ENCODE measurements around the gene SPRY4. TPM values are rescaled to one million over a fixed set of nuclear protein-coding genes. Genes with fewer than 3 reads are reported as not detected.

Gene SPRY4
- total RNA-seq, 1 donor from 2014 or later: 23.4 TPM

GRCh38 chr5:142314109-142314508, 10.7 kb downstream of the SPRY4 start:
- Mint-ChIP-seq H3K27ac (ENCODE audit: unreplicated experiment) (no peak overlapping the region), H3K4me3 (ENCODE audit: unreplicated experiment) (no peak overlapping the region), H3K36me3 (ENCODE audit: low read depth, unreplicated experiment) (peaks cover 23% of the 10 kb centered on the region), H3K9me3 (ENCODE audit: unreplicated experiment) (no peaks in the 10 kb centered on the region), H3K4me1 (ENCODE audit: low read depth, unreplicated experiment) (peaks cover 18% of the 10 kb centered on the region), H3K27me3 (ENCODE audit: low read depth, unreplicated experiment) (no peaks in the 10 kb centered on the region)
- FAIRE-seq: no peak
- no peaks in the 10 kb centered on the region for H3K9me3 ChIP-seq (ENCODE audit: insufficient read depth, low read depth, low read length)
- no peak overlapping the region for H3K4me3 ChIP-seq (ENCODE audit: insufficient read depth, low read depth, low read length)
- H2AFZ ChIP-seq (ENCODE audit: low read depth, low read length): no peak overlapping the region
- peaks cover 100% of the 10 kb centered on the region for H3K79me2 ChIP-seq (ENCODE audit: insufficient read depth, low read length)
- peaks cover 58% of the 10 kb centered on the region for H3K36me3 ChIP-seq (ENCODE audit: insufficient read depth, low read length)
- no peak overlapping the region for H3K27ac ChIP-seq (ENCODE audit: low read depth, low read length)
- H3K4me2 ChIP-seq (ENCODE audit: low read length): no peak overlapping the region
- H4K20me1 ChIP-seq (ENCODE audit: insufficient read depth, low read length): peaks cover 98% of the 10 kb centered on the region
- DNase-seq (ENCODE audit: low read depth): no peak
- H3K4me1 ChIP-seq (ENCODE audit: insufficient read depth, low read length): peaks cover 38% of the 10 kb centered on the region
- H3K27me3 ChIP-seq (ENCODE audit: insufficient read depth, low read length): no peaks in the 10 kb centered on the region
- no peak for TF ChIP-seq EZH2 (IDR thresholded peaks at IDR 0.05; ENCODE audit: insufficient read depth, low read length)
- H3K9ac ChIP-seq (ENCODE audit: low read length): no peak overlapping the region

GRCh38 chr5:142313682-142314081, 11.1 kb downstream of the SPRY4 start:
- Histone ChIP-seq H3K4me3 (ENCODE audit: insufficient read depth, low read depth, low read length) (no peak overlapping the region), H3K4me1 (ENCODE audit: insufficient read depth, low read length) (peaks cover 34% of the 10 kb centered on the region), H3K4me2 (ENCODE audit: low read length) (no peak overlapping the region), H3K9ac (ENCODE audit: low read length) (no peak overlapping the region), H3K9me3 (ENCODE audit: insufficient read depth, low read depth, low read length) (no peaks in the 10 kb centered on the region), H3K36me3 (ENCODE audit: insufficient read depth, low read length) (peaks cover 54% of the 10 kb centered on the region), H4K20me1 (ENCODE audit: insufficient read depth, low read length) (peaks cover 93% of the 10 kb centered on the region), H3K27me3 (ENCODE audit: insufficient read depth, low read length) (no peaks in the 10 kb centered on the region), H3K79me2 (ENCODE audit: insufficient read depth, low read length) (peaks cover 99% of the 10 kb centered on the region), H2AFZ (ENCODE audit: low read depth, low read length) (no peak overlapping the region), H3K27ac (ENCODE audit: low read depth, low read length) (no peak overlapping the region)
- H3K4me3 Mint-ChIP-seq (ENCODE audit: unreplicated experiment): no peak overlapping the region
- peaks cover 14% of the 10 kb centered on the region for H3K4me1 Mint-ChIP-seq (ENCODE audit: low read depth, unreplicated experiment)
- H3K27ac Mint-ChIP-seq (ENCODE audit: unreplicated experiment): no peak overlapping the region
- no peak for DNase-seq (ENCODE audit: low read depth)
- no peaks in the 10 kb centered on the region for H3K9me3 Mint-ChIP-seq (ENCODE audit: unreplicated experiment)
- FAIRE-seq: no peak
- TF ChIP-seq EZH2 (IDR thresholded peaks at IDR 0.05; ENCODE audit: insufficient read depth, low read length) (no peak), CTCF (IDR thresholded peaks at IDR 0.05; ENCODE audit: insufficient read depth, low read depth, low read length) (no peak)
- peaks cover 23% of the 10 kb centered on the region for H3K36me3 Mint-ChIP-seq (ENCODE audit: low read depth, unreplicated experiment)
- H3K27me3 Mint-ChIP-seq (ENCODE audit: low read depth, unreplicated experiment): no peaks in the 10 kb centered on the region

- H3K36me3 Mint-ChIP-seq (ENCODE audit: low read depth, unreplicated experiment): peaks cover 23% of the 10 kb centered on the region
- no peak overlapping the region for H3K27ac ChIP-seq (ENCODE audit: low read depth, low read length)
- no peak overlapping the region for H2AFZ ChIP-seq (ENCODE audit: low read depth, low read length)
- H3K4me1 Mint-ChIP-seq (ENCODE audit: low read depth, unreplicated experiment): peaks cover 14% of the 10 kb centered on the region
- H3K36me3 ChIP-seq (ENCODE audit: insufficient read depth, low read length): peaks cover 50% of the 10 kb centered on the region
- H3K4me3 Mint-ChIP-seq (ENCODE audit: unreplicated experiment): no peak overlapping the region
- no peak for FAIRE-seq
- no peaks in the 10 kb centered on the region for H3K27me3 Mint-ChIP-seq (ENCODE audit: low read depth, unreplicated experiment)
- H3K79me2 ChIP-seq (ENCODE audit: insufficient read depth, low read length): peaks cover 99% of the 10 kb centered on the region
- no peaks in the 10 kb centered on the region for H3K9me3 ChIP-seq (ENCODE audit: insufficient read depth, low read depth, low read length)
- no peak for TF ChIP-seq EZH2 (IDR thresholded peaks at IDR 0.05; ENCODE audit: insufficient read depth, low read length)
- no peak for TF ChIP-seq CTCF (IDR thresholded peaks at IDR 0.05; ENCODE audit: insufficient read depth, low read depth, low read length)
- H3K27me3 ChIP-seq (ENCODE audit: insufficient read depth, low read length): no peaks in the 10 kb centered on the region
- H4K20me1 ChIP-seq (ENCODE audit: insufficient read depth, low read length): peaks cover 92% of the 10 kb centered on the region
- H3K4me3 ChIP-seq (ENCODE audit: insufficient read depth, low read depth, low read length): no peak overlapping the region
- H3K9me3 Mint-ChIP-seq (ENCODE audit: unreplicated experiment): no peaks in the 10 kb centered on the region
- no peak overlapping the region for H3K9ac ChIP-seq (ENCODE audit: low read length)
- DNase-seq (ENCODE audit: low read depth): no peak
- H3K4me1 ChIP-seq (ENCODE audit: insufficient read depth, low read length): peaks cover 34% of the 10 kb centered on the region
- H3K4me2 ChIP-seq (ENCODE audit: low read length): no peak overlapping the region
- H3K27ac Mint-ChIP-seq (ENCODE audit: unreplicated experiment): no peak overlapping the region
These were observed 11.5 kb downstream of the SPRY4 start for GRCh38 chr5:142313275-142313674.

All from astrocyte (in vitro differentiated cells and primary cell).